CD4-positive, alpha-beta T cell (primary cell): ENCODE measurements around the gene G6PC1. TPM values are rescaled to one million over a fixed set of nuclear protein-coding genes. Genes with fewer than 3 reads are reported as not detected.
"Not testable (repeated sequence)": the region's sequence is repeated elsewhere in the genome, so short reads cannot be mapped to it uniquely, and the experiment has no call there.

ENCODE experiments used
- ATAC-seq: fragments of 200-7000 bp; cut with Tn5 transposase; one replicate; pipeline ENCODE4 v1.10.0; 2022; ENCODE audit warnings: mild to moderate bottlenecking; ENCODE audit not compliant: poor library complexity
- CTCF ChIA-PET: fragments of 350-600 bp; sonication (Branson Sonifier 250); formaldehyde crosslinking; loops from one replicate; lab custom pipeline; 2021; ENCODE audit warnings: antibody characterized with exemption, inconsistent platforms; lab: Charles Lee
- POLR2A ChIA-PET: fragments of 350-600 bp; sonication (Branson Sonifier 250); formaldehyde crosslinking; loops from one replicate; lab custom pipeline; 2021; ENCODE audit warnings: antibody characterized with exemption, inconsistent platforms; lab: Charles Lee
- DNase-seq, 14 experiments: peaks; one replicate each; pipeline ENCODE4 v3.0.0-alpha.2; 2013 to 2020; ENCODE audit warnings: mixed read lengths in 2 of 14
- H3K27ac ChIP-seq, 2 donors: one replicate each; pipeline versions ENCODE4 v1.5.1 to v1.7.0; 2013; ENCODE audit warnings: low read length in 2 of 2, low read depth in 1 of 2, mild to moderate bottlenecking in 1 of 2
- H3K27me3 ChIP-seq, 2 experiments: 1 replicate in 1 of 2; 2 replicates in 1 of 2; pipeline versions ENCODE4 v1.6.1 to v1.7.0; 2013; ENCODE audit warnings: low read length in 2 of 2, control low read depth in 1 of 2, mild to moderate bottlenecking in 1 of 2, moderate library complexity in 1 of 2; ENCODE audit not compliant: insufficient read depth in 2 of 2, control insufficient read depth in 1 of 2
- H3K36me3 ChIP-seq: one replicate; pipeline ENCODE4 v1.6.1; 2013; ENCODE audit warnings: low read length, control low read depth; ENCODE audit not compliant: insufficient read depth
- H3K4me1 ChIP-seq: one replicate; pipeline ENCODE4 v1.6.1; 2013; ENCODE audit warnings: low read length, control low read depth; ENCODE audit not compliant: insufficient read depth
- H3K4me3 ChIP-seq: one replicate; pipeline ENCODE4 v1.5.1; 2013; ENCODE audit warnings: mild to moderate bottlenecking, low read length, moderate library complexity
- H3K9me3 ChIP-seq, 2 experiments: 1 replicate in 1 of 2; 2 replicates in 1 of 2; pipeline versions ENCODE4 v1.6.1 to v1.7.0; 2013; ENCODE audit warnings: low read length in 2 of 2, mild to moderate bottlenecking in 2 of 2, control low read depth in 1 of 2, moderate library complexity in 1 of 2; ENCODE audit not compliant: control insufficient read depth in 1 of 2, insufficient read depth in 1 of 2
- H3K27ac Mint-ChIP-seq: one replicate; pipeline ENCODE4 v1.8.0; 2020; ENCODE audit warnings: mixed read lengths
- H3K27me3 Mint-ChIP-seq: one replicate; pipeline ENCODE4 v1.8.0; 2021; ENCODE audit warnings: mixed read lengths
- H3K36me3 Mint-ChIP-seq: one replicate; pipeline ENCODE4 v1.8.0; 2021; ENCODE audit warnings: low read depth, mixed read lengths
- H3K4me1 Mint-ChIP-seq: one replicate; pipeline ENCODE4 v1.8.0; 2021; ENCODE audit warnings: low read depth, mixed read lengths
- H3K4me3 Mint-ChIP-seq: one replicate; pipeline ENCODE4 v1.8.0; 2020; ENCODE audit warnings: mild to moderate bottlenecking, mixed read lengths
- H3K9me3 Mint-ChIP-seq: one replicate; pipeline ENCODE4 v1.8.0; 2020; ENCODE audit warnings: mixed read lengths
- intact Hi-C, 2 experiments: fragments of 100-400 bp; cut with DNase I in 1 of 2; cut with micrococcal nuclease in 1 of 2; formaldehyde crosslinking; loops; one replicate each; pipeline versions ENCODE4 v1.15.1 to v1.9.0; 2023 to 2025; cut with DNase I, micrococcal nuclease
- total RNA-seq, 174 experiments: library from RNA in 2 of 174; stranded (reverse) in 2 of 174; gene quantifications; one replicate each; pipeline ENCODE4 v1.2.3 and lab custom pipeline; 2021 to 2026
- TF ChIP-seq, protein P1 (sequence below): fragments of 200-600 bp; IDR thresholded peaks from one replicate; pipeline ENCODE4 v1.8.0; 2022; ENCODE audit warnings: antibody characterized with exemption, mild to moderate bottlenecking

G6PC1 gene
- total RNA-seq, 2 experiments from 2014 or later: not detected

DNA sequence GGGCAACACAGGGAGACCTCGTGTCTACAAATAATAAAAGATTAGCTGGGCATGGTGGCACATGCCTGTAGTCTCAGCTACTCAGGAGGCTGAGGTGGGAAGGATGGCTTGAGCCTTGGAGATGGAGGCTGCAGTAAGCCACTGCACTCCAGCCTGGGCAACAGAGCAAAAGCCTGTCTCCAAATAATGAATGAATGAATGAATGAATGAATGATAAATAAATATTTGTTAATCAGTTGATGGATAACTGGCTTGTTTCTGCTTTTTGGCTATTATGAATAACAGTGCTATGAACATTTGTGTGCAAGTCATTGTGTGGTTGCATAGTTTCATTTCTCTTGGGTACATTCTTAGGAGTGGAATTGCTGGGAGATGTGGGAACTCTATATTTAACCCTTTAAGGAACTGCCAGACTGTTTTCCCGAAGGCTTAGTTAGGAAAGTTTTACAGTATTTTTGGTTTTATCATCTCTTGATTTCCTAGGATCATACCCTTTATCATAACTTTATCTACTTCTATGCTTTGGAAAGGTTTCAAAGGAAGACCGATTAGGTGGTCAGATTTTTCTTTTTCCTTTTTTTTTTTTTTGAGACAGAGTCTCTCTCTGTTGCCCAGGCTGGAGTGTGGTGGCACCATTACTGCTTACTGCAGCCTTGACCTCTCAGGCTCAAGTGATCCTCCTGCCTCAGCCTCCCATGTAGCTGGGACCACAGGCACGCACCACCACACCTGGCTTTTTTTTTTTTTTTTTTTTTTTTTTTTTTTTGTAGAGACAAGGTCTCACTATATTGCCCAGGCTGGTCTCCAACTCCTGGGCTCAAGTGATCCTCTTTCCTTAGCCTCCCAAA lies 16.0 kb downstream of the G6PC1 start:
- H3K36me3 Mint-ChIP-seq, H3K9me3 ChIP-seq, H3K36me3 ChIP-seq, H3K27ac Mint-ChIP-seq, H3K4me3 ChIP-seq, H3K4me1 Mint-ChIP-seq, ATAC-seq, H3K27me3 ChIP-seq, POLR2A ChIA-PET, intact Hi-C loops, H3K9me3 Mint-ChIP-seq, H3K27me3 Mint-ChIP-seq, H3K27ac ChIP-seq, DNase-seq, H3K4me3 Mint-ChIP-seq, H3K4me1 ChIP-seq: not testable (repeated sequence)
- CTCF ChIA-PET: interaction anchor here (0.7 kb wide), 1 partner anchor 929 kb away, joined by 3 read pairs; no protein-coding TSS in a partner anchor

DNA sequence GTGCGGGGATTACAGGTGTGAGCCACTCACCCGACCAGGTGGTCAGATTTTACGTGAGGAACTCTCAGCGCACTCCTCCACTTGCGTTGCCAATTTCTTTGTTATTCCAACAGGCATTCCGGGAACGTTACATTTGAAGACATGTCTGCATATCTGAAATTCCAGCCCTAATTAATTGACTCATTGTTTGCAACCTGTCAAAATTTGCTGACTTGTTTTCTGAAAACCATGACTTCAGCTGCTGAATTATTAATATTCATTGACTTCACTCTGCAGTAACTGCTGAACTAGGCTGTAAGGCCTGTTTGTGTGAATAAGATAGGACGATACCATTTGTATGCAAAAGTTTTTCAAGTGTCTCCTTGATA lies 16.6 kb downstream of the G6PC1 start:
- Mint-ChIP-seq H3K27ac (no peak overlapping the region), H3K4me1 (no peaks in the 10 kb centered on the region), H3K4me3 (no peak overlapping the region), H3K27me3 (peaks cover 3% of the 10 kb centered on the region), H3K36me3 (no peaks in the 10 kb centered on the region), H3K9me3 (no peaks in the 10 kb centered on the region)
- ChIA-PET POLR2A (no interaction called here), CTCF (interaction anchor here (0.7 kb wide), 1 partner anchor 929 kb away, joined by 3 read pairs; no protein-coding TSS in a partner anchor)
- no peaks in the 10 kb centered on the region for H3K36me3 ChIP-seq
- DNase-seq (no peak), ATAC-seq (no peak)
- no peaks in the 10 kb centered on the region for H3K4me1 ChIP-seq
- TF ChIP-seq, protein P1, sequence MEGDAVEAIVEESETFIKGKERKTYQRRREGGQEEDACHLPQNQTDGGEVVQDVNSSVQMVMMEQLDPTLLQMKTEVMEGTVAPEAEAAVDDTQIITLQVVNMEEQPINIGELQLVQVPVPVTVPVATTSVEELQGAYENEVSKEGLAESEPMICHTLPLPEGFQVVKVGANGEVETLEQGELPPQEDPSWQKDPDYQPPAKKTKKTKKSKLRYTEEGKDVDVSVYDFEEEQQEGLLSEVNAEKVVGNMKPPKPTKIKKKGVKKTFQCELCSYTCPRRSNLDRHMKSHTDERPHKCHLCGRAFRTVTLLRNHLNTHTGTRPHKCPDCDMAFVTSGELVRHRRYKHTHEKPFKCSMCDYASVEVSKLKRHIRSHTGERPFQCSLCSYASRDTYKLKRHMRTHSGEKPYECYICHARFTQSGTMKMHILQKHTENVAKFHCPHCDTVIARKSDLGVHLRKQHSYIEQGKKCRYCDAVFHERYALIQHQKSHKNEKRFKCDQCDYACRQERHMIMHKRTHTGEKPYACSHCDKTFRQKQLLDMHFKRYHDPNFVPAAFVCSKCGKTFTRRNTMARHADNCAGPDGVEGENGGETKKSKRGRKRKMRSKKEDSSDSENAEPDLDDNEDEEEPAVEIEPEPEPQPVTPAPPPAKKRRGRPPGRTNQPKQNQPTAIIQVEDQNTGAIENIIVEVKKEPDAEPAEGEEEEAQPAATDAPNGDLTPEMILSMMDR: no peak
- intact Hi-C loops: no loop called here
- peaks cover 0 to 3% of the 10 kb centered on the region in 2 experiments for H3K27me3 ChIP-seq
- no peaks in the 10 kb centered on the region for H3K9me3 ChIP-seq
- H3K4me3 ChIP-seq: no peak overlapping the region
- no peak overlapping the region for H3K27ac ChIP-seq

DNA sequence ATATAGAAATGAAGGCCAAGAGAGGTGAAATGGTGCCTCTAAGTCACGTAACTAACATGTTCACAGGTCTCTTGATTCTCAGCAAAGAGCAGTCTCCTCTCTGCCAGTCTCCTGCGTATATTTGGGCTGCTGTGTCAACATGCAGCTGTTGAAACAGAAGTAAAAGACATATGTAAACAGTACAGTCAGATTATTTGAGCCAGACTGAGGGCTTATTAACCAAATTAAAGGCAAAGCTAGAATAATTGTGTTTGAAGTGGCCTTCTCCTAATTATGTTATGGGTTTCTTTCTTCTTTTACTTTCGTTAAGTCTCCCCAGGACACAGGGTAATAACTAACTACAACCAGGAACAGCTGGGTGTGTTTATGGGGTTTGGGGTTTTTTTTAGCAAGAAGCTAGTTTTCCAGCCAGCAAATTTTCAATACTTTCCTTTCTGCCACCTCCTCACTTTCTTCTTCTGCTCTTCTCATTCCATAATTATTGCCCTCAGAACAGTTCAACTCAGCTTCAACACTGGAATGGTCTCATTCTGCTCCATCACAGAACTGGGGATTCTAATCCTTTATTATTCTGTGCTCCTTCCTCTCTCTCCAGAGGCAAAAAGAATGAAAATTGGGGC lies 18.4 kb downstream of the G6PC1 start:
- no peak overlapping the region for H3K27ac Mint-ChIP-seq
- H3K4me1 Mint-ChIP-seq: no peaks in the 10 kb centered on the region
- ChIA-PET POLR2A (no interaction called here), CTCF (no interaction called here)
- H3K36me3 ChIP-seq: no peaks in the 10 kb centered on the region
- H3K9me3 ChIP-seq: no peaks in the 10 kb centered on the region
- intact Hi-C loops: no loop called here
- H3K36me3 Mint-ChIP-seq: no peaks in the 10 kb centered on the region
- DNase-seq: no peak
- no peak overlapping the region for H3K4me3 Mint-ChIP-seq
- no peaks in the 10 kb centered on the region for H3K4me1 ChIP-seq
- no peaks in the 10 kb centered on the region for H3K9me3 Mint-ChIP-seq
- no peaks in the 10 kb centered on the region for H3K27me3 Mint-ChIP-seq
- peaks cover 0 to 3% of the 10 kb centered on the region in 2 experiments for H3K27me3 ChIP-seq
- TF ChIP-seq, protein P1: no peak
- H3K27ac ChIP-seq: no peak overlapping the region
- H3K4me3 ChIP-seq: no peak overlapping the region
- no peak for ATAC-seq

DNA sequence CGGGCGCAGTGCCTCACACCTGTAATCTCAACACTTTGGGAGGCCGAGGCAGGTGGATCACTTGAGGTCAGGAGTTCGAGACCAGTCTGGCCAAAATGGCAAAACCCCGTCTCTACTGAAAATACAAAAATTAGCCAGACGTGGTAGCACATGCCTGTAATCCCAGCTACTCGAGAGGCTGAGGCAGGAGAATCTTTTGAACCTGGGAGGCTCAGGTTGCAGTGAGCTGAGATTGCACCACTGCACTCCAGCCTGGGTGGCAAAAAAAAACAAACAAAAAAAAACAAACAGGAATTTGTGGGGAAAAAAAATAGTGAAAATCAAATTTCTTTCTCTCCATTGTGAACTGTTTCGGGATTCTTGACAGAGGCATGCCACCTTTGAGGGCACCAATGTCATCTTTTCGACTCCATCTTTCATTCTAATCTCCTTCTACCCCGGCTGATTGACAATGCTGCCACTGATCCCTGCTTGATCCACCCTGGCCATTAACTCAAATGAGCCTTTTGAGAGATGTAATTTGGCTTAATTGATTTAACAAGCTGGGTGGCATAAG lies 19.0 kb downstream of the G6PC1 start:
- intact Hi-C loops, H3K4me1 ChIP-seq, DNase-seq, H3K27ac ChIP-seq, H3K9me3 Mint-ChIP-seq, H3K9me3 ChIP-seq, H3K4me3 Mint-ChIP-seq, H3K27ac Mint-ChIP-seq, H3K27me3 Mint-ChIP-seq, CTCF ChIA-PET, H3K27me3 ChIP-seq, H3K4me3 ChIP-seq, POLR2A ChIA-PET, ATAC-seq, H3K36me3 ChIP-seq, H3K36me3 Mint-ChIP-seq, H3K4me1 Mint-ChIP-seq: not testable (repeated sequence)
